ENCODE data around the gene ANTXRL. TPM values are rescaled to one million over a fixed set of nuclear protein-coding genes. Genes with fewer than 3 reads are reported as not detected.
A peak's percentile ranks its signal among the peaks of the same experiment; 100 is the strongest.
"Not testable (repeated sequence)": the region's sequence is repeated elsewhere in the genome, so short reads cannot be mapped to it uniquely, and the experiment has no call there.

The ANTXRL gene
- total RNA-seq, 6 donors from 2014 or later = not detected

DNA sequence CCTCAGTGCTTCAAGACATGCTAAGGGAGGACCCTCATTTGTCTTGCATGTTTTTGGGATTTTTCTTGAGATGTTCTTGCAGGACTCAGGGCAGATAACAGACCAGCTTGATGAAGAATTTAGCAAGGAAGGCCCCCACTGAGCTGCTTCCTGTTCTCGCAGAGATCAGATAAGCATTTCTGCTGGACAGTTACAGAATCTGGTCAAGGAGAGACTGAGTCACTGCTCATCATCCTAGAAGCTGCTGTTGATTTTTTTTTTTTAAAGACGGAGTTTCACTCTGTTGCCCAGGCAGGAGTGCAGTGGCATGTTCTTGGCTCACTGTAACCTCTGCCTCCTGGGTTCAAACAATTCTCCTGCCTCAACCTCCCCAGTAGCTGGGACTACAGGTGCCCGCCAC is 87.6 kb downstream of the ANTXRL start:
- H3K27ac ChIP-seq; ATAC-seq (ENCODE audit: low FRiP score in 2 of 2); H3K4me3 ChIP-seq; H3K27me3 ChIP-seq; H3K9me3 ChIP-seq; H3K36me3 ChIP-seq; H3K4me1 ChIP-seq; DNase-seq: not testable (repeated sequence)
- WGBS, 2 donors = 43 to 85% methylated on average over 1 to 3 of the region's 3 CpGs

DNA sequence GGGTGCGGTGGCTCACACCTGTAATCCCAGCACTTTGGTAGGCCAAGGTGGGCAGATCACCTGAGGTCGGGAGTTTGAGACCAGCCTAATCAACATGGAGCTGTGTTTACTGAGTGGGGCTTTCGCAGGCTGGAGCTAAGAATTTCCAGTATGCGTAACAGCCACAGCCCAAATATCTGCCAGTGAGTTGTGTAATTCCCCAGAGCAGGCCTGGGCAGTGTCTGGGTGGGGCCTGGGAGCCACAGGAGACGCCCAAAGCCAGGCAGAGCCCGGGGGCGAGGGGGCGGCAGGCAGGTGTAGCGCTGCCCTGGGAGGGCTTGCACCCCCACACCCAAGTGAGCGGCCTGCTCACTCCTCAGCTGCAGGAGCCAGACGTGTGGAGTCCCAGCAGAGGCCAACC is 88.6 kb downstream of the ANTXRL start, which contains the start of gene ANXA8L1:
TSS of gene ANXA8L1 (plus strand) at position 371 of the 400 bp plus-strand sequence. CDS start 76 bp downstream, outside the sequence.
- 100% methylated on average over 2 of the region's 11 CpGs; no CpG with 5 or more reads in 1 of the 2 donors for WGBS, 2 donors
- not testable (repeated sequence) for H3K9me3 ChIP-seq; H3K27ac ChIP-seq; H3K36me3 ChIP-seq; H3K4me1 ChIP-seq; DNase-seq; ATAC-seq (ENCODE audit: low FRiP score in 2 of 2); H3K4me3 ChIP-seq; H3K27me3 ChIP-seq

DNA sequence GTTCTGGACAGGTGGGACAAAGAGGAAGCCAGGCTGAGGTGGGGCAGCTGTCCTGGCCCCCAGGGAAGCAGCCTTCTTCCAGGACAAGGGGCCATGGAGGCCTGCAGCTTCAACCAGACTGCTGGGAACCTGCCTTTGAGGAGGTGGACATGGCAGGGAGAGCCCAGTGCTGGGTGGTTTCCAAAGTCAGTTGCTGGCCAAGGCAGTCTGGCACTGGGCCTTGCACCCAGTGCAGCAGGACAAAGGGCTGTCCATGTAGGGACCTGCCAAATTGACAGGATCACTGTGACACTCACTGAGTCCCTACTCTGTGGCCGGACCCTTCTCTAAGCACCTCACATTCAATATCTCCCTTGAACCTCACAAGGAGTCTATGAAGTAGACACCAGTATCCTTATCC is 90.2 kb downstream of the ANTXRL start:
- not testable (repeated sequence) for H3K27ac ChIP-seq, H3K27me3 ChIP-seq, H3K9me3 ChIP-seq, H3K4me3 ChIP-seq, H3K36me3 ChIP-seq, DNase-seq, H3K4me1 ChIP-seq
- no CpG with 5 or more reads among the region's 1 CpG for WGBS, 2 donors
- ATAC-seq (ENCODE audit: low FRiP score in 2 of 2) = peak; percentile 7 to 13

DNA sequence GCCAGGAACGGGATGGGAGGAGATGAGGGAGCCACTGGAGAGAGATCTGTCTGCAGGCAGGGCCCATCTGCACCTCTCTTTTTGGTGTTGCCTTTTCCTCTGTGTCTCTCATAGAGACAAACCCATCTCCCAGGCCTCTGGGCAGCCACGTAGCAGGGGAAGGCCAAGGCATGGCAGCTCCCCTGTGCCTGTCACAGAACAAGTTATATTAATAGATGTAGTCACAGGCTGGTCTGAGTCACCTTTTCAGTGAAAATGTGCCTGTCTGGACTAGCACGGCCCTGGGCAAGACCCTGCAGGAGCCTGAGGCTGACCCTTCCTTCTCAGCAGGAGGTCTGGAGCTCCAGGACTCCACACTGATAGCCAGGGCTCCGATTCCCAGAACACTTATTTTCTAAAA is 90.9 kb downstream of the ANTXRL start:
- WGBS, 2 donors = 89% methylated on average over 1 of the region's 4 CpGs; no CpG with 5 or more reads in 1 of the 2 donors
- H3K36me3 ChIP-seq, H3K27me3 ChIP-seq, H3K9me3 ChIP-seq, H3K4me3 ChIP-seq, DNase-seq, H3K4me1 ChIP-seq, H3K27ac ChIP-seq: not testable (repeated sequence)
- peak in 1 of 2 donors; percentile 34 for ATAC-seq (ENCODE audit: low FRiP score in 2 of 2)

DNA sequence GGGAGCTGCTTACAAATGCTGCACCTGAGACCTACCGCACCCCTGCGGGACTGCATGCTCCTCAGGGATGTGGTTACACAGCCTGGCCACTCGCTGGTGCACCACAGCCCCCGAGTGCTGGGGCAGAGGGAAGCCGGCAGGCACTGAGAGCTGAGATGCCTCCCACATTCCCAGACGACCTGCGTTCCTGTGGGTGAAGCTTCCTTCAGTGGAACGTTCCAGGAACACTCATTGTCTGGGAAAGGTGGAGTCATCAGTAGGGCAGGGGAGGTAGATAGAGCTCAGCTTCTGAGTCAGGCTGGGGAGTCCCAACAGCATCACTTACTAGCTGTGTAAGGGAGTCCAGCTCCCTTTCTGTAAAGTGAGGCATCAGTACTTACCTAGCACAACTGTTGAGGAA is 91.3 kb downstream of the ANTXRL start:
- 47% methylated on average over 6 of the region's 8 CpGs; no CpG with 5 or more reads in 1 of the 2 donors for WGBS, 2 donors
- H3K9me3 ChIP-seq, H3K36me3 ChIP-seq, DNase-seq, H3K27ac ChIP-seq, H3K27me3 ChIP-seq, H3K4me3 ChIP-seq, H3K4me1 ChIP-seq: not testable (repeated sequence)
- ATAC-seq (ENCODE audit: low FRiP score in 2 of 2) = peak; percentile 49 to 64

DNA sequence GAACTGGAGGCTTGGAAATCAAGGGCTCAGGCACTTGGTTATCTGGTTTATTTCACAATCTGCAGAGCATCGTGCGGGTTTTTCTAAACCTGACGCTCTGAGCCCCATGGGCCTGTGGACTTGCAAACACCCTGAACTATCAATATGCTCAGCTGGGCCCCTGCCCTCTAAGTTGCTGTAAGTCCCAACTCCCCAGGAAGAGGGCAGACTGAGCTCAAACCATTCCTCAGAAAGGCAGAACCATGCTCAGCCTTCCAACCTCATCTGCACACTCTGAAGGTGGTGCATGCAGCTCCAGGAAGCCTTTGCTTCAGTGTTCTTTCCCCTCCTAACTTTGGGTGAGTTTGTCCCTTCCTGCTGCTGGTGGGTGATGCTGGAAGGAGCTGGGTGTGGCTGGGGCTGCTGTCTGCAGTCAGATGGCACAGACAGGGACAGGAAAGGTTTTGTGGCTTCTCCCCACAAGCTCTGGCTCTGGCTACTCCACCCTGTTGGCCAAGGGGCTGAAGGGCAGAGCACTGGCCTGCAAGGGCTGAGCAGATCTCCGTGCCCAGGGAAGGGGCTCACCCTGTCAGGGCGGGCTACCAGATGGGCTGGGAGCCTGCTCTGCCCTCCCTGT is 92.5 kb downstream of the ANTXRL start:
- not testable (repeated sequence) for ATAC-seq (ENCODE audit: low FRiP score in 2 of 2); H3K27ac ChIP-seq; H3K4me3 ChIP-seq; DNase-seq; H3K9me3 ChIP-seq; H3K4me1 ChIP-seq; H3K36me3 ChIP-seq; H3K27me3 ChIP-seq
- WGBS, 2 donors = 67% methylated on average over 1 of the region's 5 CpGs; no CpG with 5 or more reads in 1 of the 2 donors

Other genes starting within 250 kb of the ANTXRL start
- gene MSMB, start 240.7 kb upstream of the ANTXRL start, total RNA-seq = 1 to 10 TPM in 1 of 6 donors, not detected in 5; 7.8 TPM
- 10 to 100 TPM; 10.5 to 45.3 (median 27.0) TPM for gene ANXA8L1, start 88.8 kb downstream of the ANTXRL start, total RNA-seq
- 1 to 10 TPM in 1 of 6 donors, under 1 TPM in 1, not detected in 4; 0.69 to 3.3 TPM for gene NPY4R, start 179.0 kb downstream of the ANTXRL start, total RNA-seq